H4 (cell line): ENCODE measurements around the gene GPR107. TPM values are rescaled to one million over a fixed set of nuclear protein-coding genes. Genes with fewer than 3 reads are reported as not detected.

Experiments used
- DNase-seq: peaks from one replicate; pipeline ENCODE4 v3.0.0-alpha.2; 2015; ENCODE audit warnings: low spot score
- total RNA-seq: library from RNA; depleted of rRNA; stranded (reverse); fragments of >200 nt; shearing (Covaris generic); gene quantifications from 2 replicates; pipeline ENCODE4 v1.2.3, GENCODE V29; 2014

Gene GPR107
- total RNA-seq, 1 experiment from 2014 or later = 21.3 TPM

GRCh38 chr9:130110166-130110565 is 56.5 kb downstream of the GPR107 start:
- no peak for DNase-seq

GRCh38 chr9:130110596-130111021 is 56.9 kb downstream of the GPR107 start:
- no peak for DNase-seq

- DNase-seq = no peak
Measured at GRCh38 chr9:130111786-130112537, 58.3 kb downstream of the GPR107 start.

GRCh38 chr9:130112538-130113151 is 58.9 kb downstream of the GPR107 start:
- DNase-seq = no peak

GRCh38 chr9:130114741-130115140 is 61.0 kb downstream of the GPR107 start:
- DNase-seq = no peak

- DNase-seq = no peak
Measured at GRCh38 chr9:130116346-130116745, 62.6 kb downstream of the GPR107 start.

- no peak for DNase-seq
Measured at GRCh38 chr9:130117376-130117775, 63.7 kb downstream of the GPR107 start.

GRCh38 chr9:130117816-130118632 is 64.3 kb downstream of the GPR107 start:
- no peak for DNase-seq

- DNase-seq = peak; percentile 48
Measured at GRCh38 chr9:130118841-130119518, 65.3 kb downstream of the GPR107 start.

- no peak for DNase-seq
Measured at GRCh38 chr9:130119519-130120298, 66.0 kb downstream of the GPR107 start.

- no peak for DNase-seq
Measured at GRCh38 chr9:130120299-130120587, 66.5 kb downstream of the GPR107 start.

GRCh38 chr9:130120832-130121231 is 67.1 kb downstream of the GPR107 start:
- DNase-seq = no peak

GRCh38 chr9:130122456-130122855 is 68.8 kb downstream of the GPR107 start:
- no peak for DNase-seq

GRCh38 chr9:130124085-130124860 is 70.6 kb downstream of the GPR107 start:
- no peak for DNase-seq

- DNase-seq = no peak
Measured at GRCh38 chr9:130126721-130127433, 73.2 kb downstream of the GPR107 start.

- DNase-seq = peak; percentile 27
Measured at GRCh38 chr9:130128251-130128650, 74.5 kb downstream of the GPR107 start.

- peak; percentile 34 for DNase-seq
Measured at GRCh38 chr9:130128733-130129431, 75.2 kb downstream of the GPR107 start.

- no peak for DNase-seq
Measured at GRCh38 chr9:130129432-130130061, 75.8 kb downstream of the GPR107 start.

GRCh38 chr9:130132746-130133145 is 79.0 kb downstream of the GPR107 start:
- no peak for DNase-seq
